DND-41 (cell line): ENCODE results near the gene PHKG2.

ENCODE experiments used
- EZH2 ChIP-seq: IDR thresholded peaks from 3 replicates; pipeline ENCODE4 v1.6.1; 2012; ENCODE audit warnings: borderline replicate concordance, low read depth, mild to moderate bottlenecking, moderate library complexity, low read length, inconsistent platforms; ENCODE audit not compliant: severe bottlenecking
- TF ChIP-seq, protein P1 (sequence below): IDR thresholded peaks from 2 replicates; pipeline ENCODE4 v1.5.1; 2012; ENCODE audit warnings: borderline replicate concordance, low read length, moderate library complexity, mild to moderate bottlenecking; ENCODE audit not compliant: poor library complexity, severe bottlenecking; ENCODE audit errors: extremely low read depth

DNA sequence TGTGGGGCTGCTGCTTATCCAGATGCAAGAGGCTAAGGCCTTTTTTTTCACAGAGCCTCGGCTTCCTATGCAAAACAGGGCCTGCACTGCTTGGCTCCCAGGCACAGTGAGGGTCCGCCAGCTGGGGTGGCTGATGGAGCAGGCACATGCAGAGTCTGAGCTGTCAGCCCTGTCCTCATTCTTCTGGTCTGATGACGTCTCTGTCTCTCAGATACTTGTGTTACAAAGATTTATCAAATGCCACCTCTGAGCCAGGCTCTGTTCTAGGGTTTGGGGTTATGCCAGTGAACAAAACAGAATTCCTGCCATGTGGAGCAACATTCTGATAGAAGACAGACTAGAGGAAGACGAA lies 18.7 kb downstream of the PHKG2 start:
- TF ChIP-seq, protein P1, sequence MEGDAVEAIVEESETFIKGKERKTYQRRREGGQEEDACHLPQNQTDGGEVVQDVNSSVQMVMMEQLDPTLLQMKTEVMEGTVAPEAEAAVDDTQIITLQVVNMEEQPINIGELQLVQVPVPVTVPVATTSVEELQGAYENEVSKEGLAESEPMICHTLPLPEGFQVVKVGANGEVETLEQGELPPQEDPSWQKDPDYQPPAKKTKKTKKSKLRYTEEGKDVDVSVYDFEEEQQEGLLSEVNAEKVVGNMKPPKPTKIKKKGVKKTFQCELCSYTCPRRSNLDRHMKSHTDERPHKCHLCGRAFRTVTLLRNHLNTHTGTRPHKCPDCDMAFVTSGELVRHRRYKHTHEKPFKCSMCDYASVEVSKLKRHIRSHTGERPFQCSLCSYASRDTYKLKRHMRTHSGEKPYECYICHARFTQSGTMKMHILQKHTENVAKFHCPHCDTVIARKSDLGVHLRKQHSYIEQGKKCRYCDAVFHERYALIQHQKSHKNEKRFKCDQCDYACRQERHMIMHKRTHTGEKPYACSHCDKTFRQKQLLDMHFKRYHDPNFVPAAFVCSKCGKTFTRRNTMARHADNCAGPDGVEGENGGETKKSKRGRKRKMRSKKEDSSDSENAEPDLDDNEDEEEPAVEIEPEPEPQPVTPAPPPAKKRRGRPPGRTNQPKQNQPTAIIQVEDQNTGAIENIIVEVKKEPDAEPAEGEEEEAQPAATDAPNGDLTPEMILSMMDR: no peak
- no peak for TF ChIP-seq EZH2
